A673 (cell line): ENCODE measurements around the gene LMNTD2.

Source experiments
- CTCF ChIP-seq: fragments of 300-800, 200-600 bp; sonication (generic); conservative IDR thresholded peaks from 2 replicates; pipeline ENCODE4 v1.5.1; 2017; ENCODE audit warnings: low read depth, mild to moderate bottlenecking, antibody characterized with exemption, low read length, moderate library complexity, mixed read lengths
- EZH2 ChIP-seq: fragments of 200-600 bp; sonication (generic); IDR thresholded peaks from 2 replicates; pipeline ENCODE4 v1.6.1; 2017; ENCODE audit warnings: borderline replicate concordance, low read depth, mild to moderate bottlenecking, mixed read lengths, antibody characterized with exemption, low read length; ENCODE audit not compliant: poor library complexity, severe bottlenecking

- TF ChIP-seq CTCF (no peak), EZH2 (no peak)
Measured at GRCh38 chr11:556662-557256, 3.8 kb downstream of the LMNTD2 start.
